Liver (tissue), 9 donors: ENCODE results near the gene F12. TPM values are rescaled to one million over a fixed set of nuclear protein-coding genes. Genes with fewer than 3 reads are reported as not detected.

Source experiments
- DNase-seq: peaks from one replicate; pipeline ENCODE4 v3.0.0-alpha.2; 2017; ENCODE audit warnings: low spot score
- H3K27ac ChIP-seq, 2 donors: one replicate each; pipeline ENCODE4 v1.7.0; 2013; ENCODE audit warnings: inconsistent platforms in 2 of 2, low read length in 2 of 2, control low read depth in 1 of 2, low read depth in 1 of 2, mild to moderate bottlenecking in 1 of 2
- H3K27me3 ChIP-seq, 4 donors: one replicate each; pipeline versions ENCODE4 v1.6.1 to v1.7.0; 2013; ENCODE audit warnings: low read length in 3 of 4, inconsistent platforms in 1 of 4, mild to moderate bottlenecking in 1 of 4, moderate library complexity in 1 of 4; ENCODE audit not compliant: control insufficient read depth in 4 of 4, insufficient read depth in 4 of 4
- H3K36me3 ChIP-seq, 4 donors: one replicate each; pipeline versions ENCODE4 v1.6.1 to v1.7.0; 2013; ENCODE audit warnings: low read length in 3 of 4, mild to moderate bottlenecking in 3 of 4, low read depth in 1 of 4, moderate library complexity in 1 of 4; ENCODE audit not compliant: control insufficient read depth in 4 of 4, insufficient read depth in 3 of 4
- H3K4me1 ChIP-seq, 4 donors: one replicate each; pipeline versions ENCODE4 v1.6.1 to v1.7.0; 2013; ENCODE audit warnings: low read length in 3 of 4, mild to moderate bottlenecking in 3 of 4, moderate library complexity in 1 of 4; ENCODE audit not compliant: control insufficient read depth in 4 of 4, insufficient read depth in 4 of 4
- H3K4me3 ChIP-seq, 3 donors: one replicate each; pipeline versions ENCODE4 v1.6.1 to v1.7.0; 2013; ENCODE audit warnings: low read length in 3 of 3, control low read depth in 1 of 3, low read depth in 1 of 3, mild to moderate bottlenecking in 1 of 3
- H3K9ac ChIP-seq, 2 donors: one replicate each; pipeline ENCODE4 v1.7.0; 2013; ENCODE audit warnings: low read length in 2 of 2, mild to moderate bottlenecking in 2 of 2, moderate library complexity in 2 of 2, control low read depth in 1 of 2, low read depth in 1 of 2
- H3K9me3 ChIP-seq, 4 donors: one replicate each; pipeline versions ENCODE4 v1.6.1 to v1.7.0; 2013; ENCODE audit warnings: low read length in 3 of 4; ENCODE audit not compliant: control insufficient read depth in 4 of 4
- ATF3 ChIP-seq: IDR thresholded peaks from 2 replicates; pipeline ENCODE4 v1.6.1; 2016; ENCODE audit warnings: antibody characterized with exemption
- CTCF ChIP-seq: fragments of 150-350 bp; IDR thresholded peaks from 2 replicates; pipeline ENCODE4 v1.5.1; 2017; ENCODE audit warnings: improper control_type of control experiment, low read depth, low read length; ENCODE audit not compliant: missing input control
- EGR1 ChIP-seq, 2 donors: IDR thresholded peaks; 2 replicates each; pipeline ENCODE4 v1.6.1; 2016 to 2018; ENCODE audit warnings: antibody characterized with exemption in 2 of 2, low read depth in 2 of 2
- FOXA1 ChIP-seq: IDR thresholded peaks from 2 replicates; pipeline ENCODE4 v1.6.1; 2016; ENCODE audit warnings: antibody characterized with exemption
- HNF4A ChIP-seq, 2 donors: conservative IDR thresholded peaks; 2 replicates each; pipeline ENCODE4 v1.6.1; 2016; ENCODE audit warnings: antibody characterized with exemption in 2 of 2, mild to moderate bottlenecking in 2 of 2
- HNF4G ChIP-seq: IDR thresholded peaks from 2 replicates; pipeline ENCODE4 v1.6.1; 2016; ENCODE audit warnings: antibody characterized with exemption
- JUND ChIP-seq, 2 donors: IDR thresholded peaks; 2 replicates each; pipeline ENCODE4 v1.6.1; 2016; ENCODE audit warnings: antibody characterized with exemption in 2 of 2
- MAX ChIP-seq: IDR thresholded peaks from 2 replicates; pipeline ENCODE4 v1.6.1; 2016; ENCODE audit warnings: antibody characterized with exemption
- RAD21 ChIP-seq, 2 donors: IDR thresholded peaks; 2 replicates each; pipeline ENCODE4 v1.6.1; 2016; ENCODE audit warnings: antibody characterized with exemption in 2 of 2, mild to moderate bottlenecking in 2 of 2
- REST ChIP-seq: IDR thresholded peaks from 2 replicates; pipeline ENCODE4 v1.6.1; 2016; ENCODE audit warnings: antibody characterized with exemption, mild to moderate bottlenecking
- RXRA ChIP-seq, 2 donors: IDR thresholded peaks; 2 replicates each; pipeline ENCODE4 v1.6.1; 2017 to 2018; ENCODE audit warnings: antibody characterized with exemption in 2 of 2, mild to moderate bottlenecking in 1 of 2
- SP1 ChIP-seq: IDR thresholded peaks from 2 replicates; pipeline ENCODE4 v1.6.1; 2018; ENCODE audit warnings: antibody characterized with exemption, mild to moderate bottlenecking
- TAF1 ChIP-seq: conservative IDR thresholded peaks from 2 replicates; pipeline ENCODE4 v1.6.1; 2016; ENCODE audit warnings: antibody characterized with exemption, mild to moderate bottlenecking
- YY1 ChIP-seq: IDR thresholded peaks from 2 replicates; pipeline ENCODE4 v1.6.1; 2016; ENCODE audit warnings: antibody characterized with exemption, mild to moderate bottlenecking
- ZBTB33 ChIP-seq: IDR thresholded peaks from 2 replicates; pipeline ENCODE4 v1.6.1; 2016; ENCODE audit warnings: antibody characterized with exemption
- WGBS: extraction: QIAGEN DNeasy Blood & Tissue Kit; methylation state at CpG from one replicate; pipeline ENCODE4 v1.1.7; 2013; 5-methylcytosine and 5-hydroxymethylcytosine counted together
- polyA plus RNA-seq, 2 donors: library from polyadenylated mRNA; stranded (reverse) in 1 of 2; unstranded in 1 of 2; fragments of 200-250 nt in 1 of 2; fragments of >200 nt in 1 of 2; fragmentation: Nextera tagmentation in 1 of 2; extraction: Ambion mirVana in 1 of 2; gene quantifications; one replicate each; pipeline versions ENCODE4 v1.2.1 to v1.2.3, GENCODE V29; 2013 to 2015
- total RNA-seq, 2 donors: library from RNA; depleted of rRNA; stranded (reverse); fragments of >200 nt; gene quantifications; one replicate each; pipeline ENCODE4 v1.2.3, GENCODE V29; 2014
- donor health status: healthy.
- donor health status: healthy.
- donor health status: healthy.
- donor health status: healthy.
- donor health status: healthy.

Gene F12
- total and polyA plus RNA-seq, 4 donors: 27.7 to 328 (median 275) TPM

GRCh38 chr5:177435847-177436536, 26.6 kb upstream of the F12 start:
- no peak overlapping the region for H3K27ac ChIP-seq
- H3K27me3 ChIP-seq: no peaks in the 10 kb centered on the region
- WGBS: 95% methylated on average over 37 of the region's 37 CpGs
- peaks cover 0 to under 1% (median 0%) of the 10 kb centered on the region in 4 donors for H3K4me1 ChIP-seq
- TF ChIP-seq ATF3 (no peak), RAD21 (IDR thresholded peaks at IDR 0.05) (no peak), FOXA1 (no peak), YY1 (no peak), REST (no peak), TAF1 (no peak), MAX (no peak), HNF4G (no peak), JUND (IDR thresholded peaks at IDR 0.05) (no peak)
- no peak for DNase-seq
- no peak overlapping the region for H3K4me3 ChIP-seq
- peaks cover 6 to 35% (median 19%) of the 10 kb centered on the region in 4 donors for H3K36me3 ChIP-seq
- no peak overlapping the region for H3K9ac ChIP-seq
- H3K9me3 ChIP-seq: no peaks in the 10 kb centered on the region

GRCh38 chr5:177434942-177435738, 25.8 kb upstream of the F12 start:
- H3K9me3 ChIP-seq: no peaks in the 10 kb centered on the region
- no peaks in the 10 kb centered on the region for H3K27me3 ChIP-seq
- no peak overlapping the region for H3K4me3 ChIP-seq
- no peak for TF ChIP-seq MAX
- no peak overlapping the region for H3K27ac ChIP-seq
- H3K4me1 ChIP-seq: peaks cover 0 to 6% (median 0%) of the 10 kb centered on the region in 4 donors
- WGBS: 96% methylated on average over 20 of the region's 20 CpGs
- H3K36me3 ChIP-seq: peaks cover 6 to 29% (median 19%) of the 10 kb centered on the region in 4 donors
- no peak overlapping the region for H3K9ac ChIP-seq
- DNase-seq: no peak

- DNase-seq: no peak
- Histone ChIP-seq H3K9me3 (no peaks in the 10 kb centered on the region), H3K4me3 (no peak overlapping the region), H3K27ac (no peak overlapping the region), H3K4me1 (peaks cover 0 to 6% (median 0%) of the 10 kb centered on the region in 4 donors), H3K36me3 (peaks cover 6 to 29% (median 19%) of the 10 kb centered on the region in 4 donors), H3K9ac (no peak overlapping the region), H3K27me3 (no peaks in the 10 kb centered on the region)
- 92% methylated on average over 8 of the region's 8 CpGs for WGBS
- TF ChIP-seq HNF4G (no peak), RAD21 (IDR thresholded peaks at IDR 0.05) (no peak), MAX (no peak), HNF4A (conservative IDR thresholded peaks at IDR 0.05) (no peak), CTCF (no peak), TAF1 (no peak), FOXA1 (no peak), EGR1 (IDR thresholded peaks at IDR 0.05; ENCODE audit: low read depth in 2 of 2) (no peak), SP1 (no peak), ZBTB33 (no peak), ATF3 (no peak), RXRA (IDR thresholded peaks at IDR 0.05) (no peak)
These were observed 25.1 kb upstream of the F12 start for GRCh38 chr5:177434437-177434836.
